Rectal smooth muscle tissue (tissue), 1 donor: ENCODE measurements around the gene SRSF7.
A peak's percentile ranks its signal among the peaks of the same experiment; 100 is the strongest.
"Not testable (repeated sequence)": the region's sequence is repeated elsewhere in the genome, so short reads cannot be mapped to it uniquely, and the experiment has no call there.

Source experiments
- H3K27ac ChIP-seq: one replicate; pipeline ENCODE4 v1.7.0; 2013; ENCODE audit warnings: low read depth, low read length, inconsistent platforms
- H3K27me3 ChIP-seq: one replicate; pipeline ENCODE4 v1.7.0; 2013; ENCODE audit warnings: low read length; ENCODE audit not compliant: control insufficient read depth, insufficient read depth
- H3K36me3 ChIP-seq: one replicate; pipeline ENCODE4 v1.7.0; 2013; ENCODE audit warnings: low read length; ENCODE audit not compliant: control insufficient read depth, insufficient read depth
- H3K4me1 ChIP-seq: one replicate; pipeline ENCODE4 v1.7.0; 2013; ENCODE audit warnings: low read length; ENCODE audit not compliant: control insufficient read depth, insufficient read depth
- H3K4me3 ChIP-seq: one replicate; pipeline ENCODE4 v1.7.0; 2013; ENCODE audit warnings: low read length
- H3K9ac ChIP-seq: one replicate; pipeline ENCODE4 v1.7.0; 2013; ENCODE audit warnings: low read length

SRSF7 gene

GRCh38 chr2:38776531-38776930, 25.4 kb upstream of the SRSF7 start:
- Histone ChIP-seq H3K27ac (no peak overlapping the region), H3K4me1 (no peaks in the 10 kb centered on the region), H3K4me3 (no peak overlapping the region), H3K36me3 (no peaks in the 10 kb centered on the region), H3K9ac (no peak overlapping the region), H3K27me3 (no peaks in the 10 kb centered on the region)

GRCh38 chr2:38775921-38776225, 24.7 kb upstream of the SRSF7 start:
- no peak overlapping the region for H3K4me3 ChIP-seq
- no peaks in the 10 kb centered on the region for H3K27me3 ChIP-seq
- no peak overlapping the region for H3K9ac ChIP-seq

DNA sequence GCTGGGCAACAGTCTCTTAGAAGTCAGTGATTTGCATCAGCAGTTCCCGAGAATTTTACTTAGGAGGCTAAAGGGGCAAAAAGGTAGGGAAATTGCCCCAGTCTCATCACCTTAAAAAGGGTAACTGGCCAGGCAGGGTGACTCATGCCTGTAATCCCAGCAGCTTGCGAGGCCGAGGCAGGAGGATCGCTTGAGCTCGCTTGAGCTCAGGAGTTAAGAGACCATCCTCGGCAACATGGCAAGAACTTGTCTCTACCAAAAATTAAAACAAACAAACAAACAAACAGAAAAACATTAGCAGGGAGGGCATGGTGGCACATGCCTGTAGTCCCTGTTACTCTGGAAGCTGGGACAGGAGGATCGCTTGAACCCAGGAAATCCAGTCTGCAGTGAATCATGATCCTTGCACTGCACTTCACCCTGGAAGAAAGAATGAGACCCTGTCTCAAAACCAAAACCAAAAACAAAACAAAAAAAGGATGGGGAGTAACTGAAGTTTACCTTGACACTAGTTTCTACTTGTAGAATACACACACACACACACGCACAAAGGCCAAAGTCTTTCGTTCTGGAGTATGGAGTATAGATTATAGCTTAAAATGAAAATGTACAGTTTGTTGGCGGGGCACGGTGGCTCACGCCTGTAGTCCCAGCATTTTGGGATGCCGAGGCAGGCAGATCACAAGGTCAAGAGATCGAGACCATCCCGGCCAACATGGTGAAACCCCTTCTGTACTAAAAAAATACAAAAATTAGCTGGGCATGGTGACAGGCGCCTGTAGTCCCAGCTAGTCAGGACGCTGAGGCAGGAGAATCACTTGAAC, 24.1 kb upstream of the SRSF7 start:
- no peak overlapping the region for H3K9ac ChIP-seq
- H3K27me3 ChIP-seq, result no peaks in the 10 kb centered on the region
- no peaks in the 10 kb centered on the region for H3K36me3 ChIP-seq
- H3K4me3 ChIP-seq, result no peak overlapping the region
- H3K27ac ChIP-seq, result no peak overlapping the region
- H3K4me1 ChIP-seq, result no peaks in the 10 kb centered on the region

More at GRCh38 chr2:38775921-38776225, 24.7 kb upstream of the SRSF7 start:
- Histone ChIP-seq H3K36me3 (no peaks in the 10 kb centered on the region), H3K27ac (no peak overlapping the region), H3K4me1 (no peaks in the 10 kb centered on the region)

- H3K4me3 ChIP-seq, result no peak overlapping the region
- no peaks in the 10 kb centered on the region for H3K4me1 ChIP-seq
- H3K27me3 ChIP-seq, result no peaks in the 10 kb centered on the region
- H3K27ac ChIP-seq, result no peak overlapping the region
- no peak overlapping the region for H3K9ac ChIP-seq
- H3K36me3 ChIP-seq, result no peaks in the 10 kb centered on the region
These were observed 20.5 kb upstream of the SRSF7 start for GRCh38 chr2:38771632-38772031.

GRCh38 chr2:38765551-38765950, 14.4 kb upstream of the SRSF7 start:
- no peaks in the 10 kb centered on the region for H3K27me3 ChIP-seq
- H3K27ac ChIP-seq, result no peak overlapping the region
- H3K9ac ChIP-seq, result no peak overlapping the region
- H3K4me1 ChIP-seq, result no peaks in the 10 kb centered on the region
- H3K4me3 ChIP-seq, result no peak overlapping the region
- no peaks in the 10 kb centered on the region for H3K36me3 ChIP-seq

DNA sequence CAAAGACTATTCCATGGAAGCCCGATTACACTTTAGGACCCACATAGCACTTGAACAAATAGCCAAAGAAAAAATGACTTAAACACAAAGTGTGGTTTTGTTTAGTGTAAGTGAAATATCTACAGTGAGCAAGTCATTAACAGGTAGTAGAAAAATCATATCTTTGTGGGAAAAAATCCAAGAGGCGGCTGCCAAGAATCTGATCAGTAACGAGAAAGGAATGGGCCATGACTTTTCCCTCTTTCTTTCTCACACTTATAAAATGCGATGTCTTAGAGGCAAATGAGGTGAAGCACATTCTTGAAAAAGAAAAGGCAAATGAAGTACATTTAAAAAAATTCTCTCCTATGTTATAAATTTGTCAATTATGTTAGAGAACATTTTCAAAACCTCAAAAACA, 14.0 kb upstream of the SRSF7 start:
- no peaks in the 10 kb centered on the region for H3K27me3 ChIP-seq
- H3K36me3 ChIP-seq, result no peaks in the 10 kb centered on the region

DNA sequence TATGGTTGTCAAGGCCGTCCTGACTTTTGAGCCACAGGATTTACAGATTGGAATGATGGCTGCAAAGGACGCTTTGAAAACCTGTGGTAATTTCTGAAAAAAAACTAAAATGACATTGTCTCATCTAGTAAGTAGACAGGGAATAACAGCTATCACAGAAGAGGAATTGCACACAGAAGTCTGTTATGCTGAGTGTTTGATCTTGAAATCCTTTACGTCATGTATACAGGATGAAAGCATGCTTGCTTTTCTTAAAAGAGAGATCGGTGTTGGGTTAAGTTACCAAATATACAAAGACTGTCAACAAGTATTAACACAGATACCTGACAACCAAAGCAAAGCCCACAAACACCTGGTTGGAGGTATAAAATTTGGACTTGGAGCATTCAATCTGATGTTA, 12.6 kb upstream of the SRSF7 start:
- H3K27me3 ChIP-seq, result no peaks in the 10 kb centered on the region
- H3K9ac ChIP-seq, result no peak overlapping the region
- H3K4me3 ChIP-seq, result no peak overlapping the region
- no peaks in the 10 kb centered on the region for H3K4me1 ChIP-seq
- H3K27ac ChIP-seq, result no peak overlapping the region
- no peaks in the 10 kb centered on the region for H3K36me3 ChIP-seq

More for the DNA sequence above, 14.0 kb upstream of the SRSF7 start:
- Histone ChIP-seq H3K4me3 (no peak overlapping the region), H3K9ac (no peak overlapping the region), H3K4me1 (no peaks in the 10 kb centered on the region), H3K27ac (no peak overlapping the region)

- Histone ChIP-seq H3K27ac (no peak overlapping the region), H3K36me3 (no peaks in the 10 kb centered on the region), H3K4me3 (no peak overlapping the region), H3K9ac (no peak overlapping the region), H3K4me1 (no peaks in the 10 kb centered on the region), H3K27me3 (no peaks in the 10 kb centered on the region)
These were observed 12.1 kb upstream of the SRSF7 start for GRCh38 chr2:38763228-38763627.

DNA sequence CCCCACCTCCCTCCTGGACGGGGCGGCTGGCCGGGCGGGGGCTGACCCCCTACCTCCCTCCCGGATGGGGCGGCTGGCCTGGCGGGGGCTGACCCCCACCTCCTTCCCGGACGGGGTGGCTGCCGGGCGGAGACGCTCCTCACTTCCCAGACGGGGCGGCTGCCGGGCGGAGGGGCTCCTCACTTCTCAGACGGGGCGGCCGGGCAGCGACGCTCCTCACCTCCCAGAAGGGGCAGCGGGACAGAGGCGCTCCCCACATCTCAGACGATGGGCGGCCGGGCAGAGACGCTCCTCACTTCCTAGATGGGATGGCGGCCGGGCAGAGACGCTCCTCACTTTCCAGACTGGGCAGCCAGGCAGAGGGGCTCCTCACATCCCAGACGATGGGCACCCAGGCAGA, 4.7 kb upstream of the SRSF7 start:
- H3K27ac ChIP-seq, H3K9ac ChIP-seq, H3K27me3 ChIP-seq, H3K36me3 ChIP-seq, H3K4me1 ChIP-seq, H3K4me3 ChIP-seq: not testable (repeated sequence)

DNA sequence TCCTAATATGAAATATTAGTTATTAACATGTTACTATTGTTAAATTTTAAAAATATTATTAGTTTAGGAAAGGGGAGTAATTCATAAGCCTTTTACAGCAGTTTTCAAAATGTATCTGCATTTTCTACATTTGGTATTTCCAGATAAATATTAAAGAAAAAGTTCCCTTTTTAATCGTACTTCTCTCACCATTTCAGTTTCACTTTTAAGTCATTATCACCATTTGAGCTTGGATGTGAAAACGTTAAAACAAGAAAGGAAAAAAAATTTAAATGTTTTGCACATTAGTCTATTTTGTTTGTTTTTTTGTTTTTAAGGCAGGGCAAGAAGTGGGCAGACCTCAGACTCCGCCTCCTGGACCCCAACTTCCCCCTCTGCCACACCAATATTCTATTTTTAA, 3.3 kb upstream of the SRSF7 start:
- Histone ChIP-seq H3K4me1 (peaks cover 7% of the 10 kb centered on the region), H3K9ac (no peak overlapping the region), H3K27ac (no peak overlapping the region), H3K27me3 (no peaks in the 10 kb centered on the region), H3K36me3 (no peaks in the 10 kb centered on the region), H3K4me3 (no peak overlapping the region)

GRCh38 chr2:38754049-38754448, 2.9 kb upstream of the SRSF7 start:
- H3K27ac ChIP-seq, result no peak overlapping the region

GRCh38 chr2:38751596-38752410, 642 bp upstream of the SRSF7 start:
- peak overlapping the region; percentile 69 for H3K9ac ChIP-seq
- H3K36me3 ChIP-seq, result peaks cover 19% of the 10 kb centered on the region
- H3K4me1 ChIP-seq, result peaks cover 24% of the 10 kb centered on the region

More at GRCh38 chr2:38754049-38754448, 2.9 kb upstream of the SRSF7 start:
- peaks cover 10% of the 10 kb centered on the region for H3K4me1 ChIP-seq
- no peak overlapping the region for H3K4me3 ChIP-seq
- peaks cover under 1% of the 10 kb centered on the region for H3K36me3 ChIP-seq
- no peak overlapping the region for H3K9ac ChIP-seq
- H3K27me3 ChIP-seq, result no peaks in the 10 kb centered on the region

More at GRCh38 chr2:38751596-38752410, 642 bp upstream of the SRSF7 start:
- Histone ChIP-seq H3K27ac (peak overlapping the region; percentile 99), H3K4me3 (peak overlapping the region; percentile 89), H3K27me3 (no peaks in the 10 kb centered on the region)
